Colonic mucosa (tissue), 4 donors: Measurements from ENCODE around the gene MALT1. TPM values are rescaled to one million over a fixed set of nuclear protein-coding genes. Genes with fewer than 3 reads are reported as not detected.

Experiments
- DNase-seq: peaks from one replicate; pipeline ENCODE4 v3.0.0-alpha.2; 2020
- H3K27ac ChIP-seq: fragments of 200-600 bp; one replicate; pipeline ENCODE4 v1.8.0; 2021
- H3K27me3 ChIP-seq: fragments of 200-600 bp; one replicate; pipeline ENCODE4 v1.8.0; 2021
- H3K36me3 ChIP-seq: fragments of 200-600 bp; one replicate; pipeline ENCODE4 v1.8.0; 2021
- H3K4me1 ChIP-seq: fragments of 200-600 bp; one replicate; pipeline ENCODE4 v1.8.0; 2021; ENCODE audit warnings: mild to moderate bottlenecking
- H3K4me3 ChIP-seq: fragments of 200-600 bp; one replicate; pipeline ENCODE4 v1.8.0; 2021
- H3K9ac ChIP-seq, 2 donors: one replicate each; pipeline ENCODE4 v1.7.0; 2013; ENCODE audit warnings: control low read depth in 2 of 2, low read depth in 2 of 2, low read length in 2 of 2
- H3K9me3 ChIP-seq: fragments of 200-600 bp; one replicate; pipeline ENCODE4 v1.8.0; 2021
- intact Hi-C: fragments of 100-400 bp; cut with DNase I; formaldehyde crosslinking; loops from one replicate; pipeline ENCODE4 v1.14.1; 2022
- total RNA-seq, 2 donors: library from RNA; stranded (reverse); fragmentation: NEBNext Ultra II Directional in 1 of 2; extraction: Animal tissue kit (Norgen Biotek cat#: 25700) in 1 of 2; gene quantifications; one replicate each; pipeline ENCODE4 v1.2.1, GENCODE V29; 2021
- TF ChIP-seq, protein P1 (sequence below): fragments of 200-600 bp; IDR thresholded peaks from one replicate; pipeline ENCODE4 v1.8.0; 2022; ENCODE audit warnings: antibody characterized with exemption, mild to moderate bottlenecking
- donor health status: healthy.
- donor health status: DM: no; HTN: no; CAD: no.
- donor health status: DM: no; HTN: no; CAD: no.

Gene MALT1
- total RNA-seq, 2 donors from 2014 or later = 22.1 to 30.9 TPM

DNA sequence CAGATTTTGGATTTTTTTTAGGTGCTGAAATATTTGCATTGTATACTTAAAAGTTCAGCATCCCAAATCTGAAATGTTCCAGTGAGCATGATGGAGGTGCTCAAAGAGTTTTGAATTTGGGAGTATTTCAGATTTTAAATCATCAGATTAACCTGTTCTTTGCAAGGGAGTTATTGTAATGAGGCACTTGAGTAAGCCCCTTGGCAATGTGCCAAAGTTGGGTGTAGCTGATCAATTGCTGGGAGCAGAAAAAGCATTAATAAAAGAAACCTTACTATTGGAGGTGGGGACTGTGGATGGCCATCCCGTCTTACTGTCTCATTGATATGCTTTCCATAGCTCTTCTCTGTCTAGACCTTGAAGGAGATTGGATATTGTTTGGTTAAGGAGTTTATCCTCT is 28.3 kb downstream of the MALT1 start:
- DNase-seq = no peak
- no peaks in the 10 kb centered on the region for H3K4me1 ChIP-seq
- TF ChIP-seq, protein P1, sequence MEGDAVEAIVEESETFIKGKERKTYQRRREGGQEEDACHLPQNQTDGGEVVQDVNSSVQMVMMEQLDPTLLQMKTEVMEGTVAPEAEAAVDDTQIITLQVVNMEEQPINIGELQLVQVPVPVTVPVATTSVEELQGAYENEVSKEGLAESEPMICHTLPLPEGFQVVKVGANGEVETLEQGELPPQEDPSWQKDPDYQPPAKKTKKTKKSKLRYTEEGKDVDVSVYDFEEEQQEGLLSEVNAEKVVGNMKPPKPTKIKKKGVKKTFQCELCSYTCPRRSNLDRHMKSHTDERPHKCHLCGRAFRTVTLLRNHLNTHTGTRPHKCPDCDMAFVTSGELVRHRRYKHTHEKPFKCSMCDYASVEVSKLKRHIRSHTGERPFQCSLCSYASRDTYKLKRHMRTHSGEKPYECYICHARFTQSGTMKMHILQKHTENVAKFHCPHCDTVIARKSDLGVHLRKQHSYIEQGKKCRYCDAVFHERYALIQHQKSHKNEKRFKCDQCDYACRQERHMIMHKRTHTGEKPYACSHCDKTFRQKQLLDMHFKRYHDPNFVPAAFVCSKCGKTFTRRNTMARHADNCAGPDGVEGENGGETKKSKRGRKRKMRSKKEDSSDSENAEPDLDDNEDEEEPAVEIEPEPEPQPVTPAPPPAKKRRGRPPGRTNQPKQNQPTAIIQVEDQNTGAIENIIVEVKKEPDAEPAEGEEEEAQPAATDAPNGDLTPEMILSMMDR = no peak
- H3K27ac ChIP-seq = no peak overlapping the region
- H3K9me3 ChIP-seq = no peaks in the 10 kb centered on the region
- H3K27me3 ChIP-seq = no peaks in the 10 kb centered on the region
- no peak overlapping the region for H3K4me3 ChIP-seq
- intact Hi-C loops = no loop called here
- no peak overlapping the region for H3K9ac ChIP-seq
- no peaks in the 10 kb centered on the region for H3K36me3 ChIP-seq

DNA sequence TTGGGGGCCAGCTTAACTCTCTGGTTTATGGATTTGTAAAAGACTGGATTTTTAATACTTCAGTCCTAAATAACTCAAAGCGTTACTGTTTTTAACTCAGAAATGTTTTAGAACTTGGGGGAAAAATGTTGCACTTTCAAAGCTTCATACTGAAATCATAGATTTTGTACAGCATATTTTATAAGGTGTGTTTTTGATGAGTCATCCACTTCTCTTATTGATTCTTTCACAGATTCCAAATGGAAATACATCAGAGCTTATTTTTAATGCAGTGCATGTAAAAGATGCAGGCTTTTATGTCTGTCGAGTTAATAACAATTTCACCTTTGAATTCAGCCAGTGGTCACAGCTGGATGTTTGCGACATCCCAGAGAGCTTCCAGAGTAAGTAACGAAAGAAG is 28.9 kb downstream of the MALT1 start:
- H3K36me3 ChIP-seq = no peaks in the 10 kb centered on the region
- TF ChIP-seq, protein P1 = no peak
- DNase-seq = no peak
- H3K27me3 ChIP-seq = no peaks in the 10 kb centered on the region
- H3K4me3 ChIP-seq = no peak overlapping the region
- intact Hi-C loops = no loop called here
- H3K4me1 ChIP-seq = no peaks in the 10 kb centered on the region
- no peak overlapping the region for H3K27ac ChIP-seq
- H3K9ac ChIP-seq = no peak overlapping the region
- H3K9me3 ChIP-seq = no peaks in the 10 kb centered on the region

DNA sequence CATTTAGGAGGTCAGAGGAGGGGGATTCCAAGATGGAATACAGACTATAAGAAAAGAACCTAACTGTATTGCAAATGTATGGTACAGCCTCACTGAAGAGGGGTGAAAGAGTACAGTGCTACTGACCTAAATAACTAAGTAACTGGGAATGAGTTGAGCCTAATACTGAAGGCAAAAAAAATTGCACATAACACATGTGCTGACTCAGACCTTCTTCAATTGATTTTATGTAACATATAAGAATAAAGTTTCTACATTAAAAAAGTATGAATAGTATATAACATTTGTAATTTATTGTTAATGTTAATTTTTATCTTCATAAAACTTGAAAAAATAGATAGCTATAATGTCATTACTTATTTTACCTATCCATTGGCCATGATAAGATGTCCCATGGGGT is 41.7 kb downstream of the MALT1 start:
- Histone ChIP-seq H3K36me3 (no peaks in the 10 kb centered on the region), H3K27me3 (no peaks in the 10 kb centered on the region), H3K9me3 (no peaks in the 10 kb centered on the region), H3K4me3 (no peak overlapping the region), H3K4me1 (no peaks in the 10 kb centered on the region), H3K27ac (no peak overlapping the region), H3K9ac (no peak overlapping the region)
- DNase-seq = no peak
- intact Hi-C loops = no loop called here
- TF ChIP-seq, protein P1 = no peak

DNA sequence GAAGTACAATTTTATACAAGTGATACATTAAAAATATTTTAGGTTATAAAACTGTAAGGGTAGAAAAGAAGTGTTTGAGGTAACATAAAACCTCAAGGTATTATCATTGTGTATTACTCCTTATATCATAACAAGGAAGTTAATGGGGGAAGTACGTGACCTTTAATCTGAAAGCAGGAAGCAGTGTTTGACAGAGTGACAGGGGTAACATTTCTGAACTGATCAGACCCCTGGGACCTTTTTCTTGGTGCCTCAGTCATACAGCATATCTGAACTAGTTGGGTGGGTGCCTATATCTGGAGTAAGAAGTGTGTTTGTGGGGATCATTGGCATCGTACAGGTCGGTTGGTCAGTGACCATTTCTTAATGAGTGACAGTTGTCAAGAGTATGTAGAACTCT is 43.0 kb downstream of the MALT1 start:
- H3K9me3 ChIP-seq = no peaks in the 10 kb centered on the region
- intact Hi-C loops = no loop called here
- H3K36me3 ChIP-seq = no peaks in the 10 kb centered on the region
- TF ChIP-seq, protein P1 = no peak
- H3K27me3 ChIP-seq = no peaks in the 10 kb centered on the region
- DNase-seq = no peak
- H3K9ac ChIP-seq = no peak overlapping the region
- no peaks in the 10 kb centered on the region for H3K4me1 ChIP-seq
- no peak overlapping the region for H3K4me3 ChIP-seq
- H3K27ac ChIP-seq = no peak overlapping the region

DNA sequence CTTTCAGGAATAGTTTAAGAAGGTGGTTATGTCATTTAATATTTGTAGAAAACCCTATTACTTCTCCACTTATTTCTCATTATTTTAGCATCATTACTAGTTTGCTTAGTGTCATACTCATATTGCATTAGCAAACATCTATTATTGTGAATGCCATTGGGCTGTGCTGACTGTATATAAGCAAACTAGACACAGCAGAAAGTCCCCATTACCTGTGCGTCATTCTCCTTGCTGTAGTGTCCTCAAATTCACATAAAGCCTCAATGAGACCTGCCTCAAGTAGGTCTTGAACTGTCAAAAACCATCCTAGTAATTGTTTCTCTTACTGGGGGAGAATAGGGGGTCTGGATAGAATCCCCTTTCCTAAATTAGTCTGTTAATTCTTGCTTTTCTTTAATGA is 43.6 kb downstream of the MALT1 start:
- intact Hi-C loops = no loop called here
- Histone ChIP-seq H3K9me3 (no peaks in the 10 kb centered on the region), H3K27me3 (no peaks in the 10 kb centered on the region), H3K9ac (no peak overlapping the region), H3K4me3 (no peak overlapping the region), H3K36me3 (no peaks in the 10 kb centered on the region), H3K27ac (no peak overlapping the region), H3K4me1 (no peaks in the 10 kb centered on the region)
- DNase-seq = no peak
- TF ChIP-seq, protein P1 = no peak

DNA sequence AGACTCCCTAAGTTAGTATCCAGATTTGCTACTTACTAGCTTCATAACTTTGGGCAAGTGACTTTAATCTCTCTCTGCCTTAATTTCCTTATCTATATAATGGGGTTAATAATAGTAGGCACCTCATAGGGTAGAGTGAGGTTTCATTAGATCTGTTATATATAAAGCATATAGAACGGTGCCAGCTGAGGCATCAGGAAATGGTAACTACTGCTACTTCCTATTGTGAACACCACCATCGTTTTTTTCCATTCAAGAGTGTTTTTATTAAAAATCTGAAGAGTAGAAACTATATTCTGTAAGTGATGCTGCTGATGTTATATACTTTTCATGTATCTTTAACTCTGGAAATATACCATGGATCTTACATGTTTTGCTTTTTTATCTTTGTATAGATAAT is 44.3 kb downstream of the MALT1 start:
- intact Hi-C loops = no loop called here
- Histone ChIP-seq H3K9me3 (no peaks in the 10 kb centered on the region), H3K36me3 (no peaks in the 10 kb centered on the region), H3K4me1 (no peaks in the 10 kb centered on the region), H3K9ac (no peak overlapping the region), H3K27me3 (no peaks in the 10 kb centered on the region), H3K27ac (no peak overlapping the region), H3K4me3 (no peak overlapping the region)
- TF ChIP-seq, protein P1 = no peak
- DNase-seq = no peak
